ENCODE measurements around the gene DISP3.

DISP3 gene

GRCh38 chr1:11462224-11462923 is 16.6 kb upstream of the DISP3 start:
- no peak for DNase-seq

DNA sequence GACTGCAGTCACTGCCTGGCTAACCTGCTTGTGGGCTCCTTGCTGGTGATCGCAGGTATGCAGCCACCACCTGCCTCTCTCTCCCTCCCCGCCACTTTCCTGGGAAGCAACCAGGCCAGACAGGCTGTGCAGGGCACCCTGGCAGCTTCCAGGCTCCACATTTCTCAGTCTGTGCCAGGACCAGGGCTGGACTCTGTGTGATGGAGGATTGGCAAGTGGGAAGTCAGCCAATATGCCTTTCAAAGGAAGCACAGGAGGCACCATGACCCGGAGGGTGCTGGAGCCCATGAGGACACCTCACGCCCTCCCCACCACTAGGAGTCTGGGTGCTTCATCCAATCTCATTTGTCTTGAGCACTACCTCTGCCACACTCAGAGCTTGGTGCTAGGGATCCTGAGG is 15.8 kb upstream of the DISP3 start:
- no peak for DNase-seq

- DNase-seq: no peak
Observed at GRCh38 chr1:11465307-11465706, 13.6 kb upstream of the DISP3 start.

DNA sequence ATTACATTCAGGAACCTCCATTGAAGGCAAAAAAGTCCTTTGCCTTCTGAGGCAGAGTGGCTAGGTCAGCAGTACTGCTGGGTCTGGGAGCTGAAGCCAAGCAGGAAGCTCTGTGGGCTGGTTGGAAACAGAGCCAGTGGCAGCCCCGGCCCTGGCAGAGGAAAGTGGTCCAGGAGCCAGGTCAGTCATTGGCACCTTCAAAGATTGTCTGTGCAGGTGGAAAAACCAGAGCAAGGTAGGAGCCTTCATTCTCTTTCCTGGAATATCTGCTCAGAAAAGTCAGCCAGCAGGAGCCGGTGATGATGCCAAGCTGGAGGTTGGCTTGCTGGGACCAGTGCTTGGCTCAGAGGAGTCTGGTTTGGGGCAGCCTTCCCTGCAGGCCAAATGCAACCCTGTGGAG is 12.5 kb upstream of the DISP3 start:
- no peak for DNase-seq

- no peak for DNase-seq
Observed at GRCh38 chr1:11468878-11469277, 10.1 kb upstream of the DISP3 start.

DNA sequence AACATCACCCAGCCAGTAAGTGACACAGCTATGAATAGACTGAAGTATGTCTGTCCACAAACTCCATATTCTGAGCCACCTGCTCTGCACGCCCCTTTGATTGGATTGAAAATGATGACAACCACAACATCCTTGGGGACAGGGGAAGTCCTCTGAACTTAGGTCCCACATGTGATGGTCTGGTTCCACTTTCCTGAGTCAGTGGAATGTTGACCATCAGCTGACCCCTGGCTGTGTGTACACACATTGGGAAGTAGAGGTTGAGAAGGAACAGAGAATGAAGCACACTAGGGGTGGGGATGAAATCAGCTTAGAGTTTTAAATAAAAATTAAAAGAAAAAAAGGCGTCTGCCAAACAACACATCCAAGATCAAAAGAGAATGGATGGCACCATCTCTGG is 8.0 kb upstream of the DISP3 start:
- no peak for DNase-seq

DNA sequence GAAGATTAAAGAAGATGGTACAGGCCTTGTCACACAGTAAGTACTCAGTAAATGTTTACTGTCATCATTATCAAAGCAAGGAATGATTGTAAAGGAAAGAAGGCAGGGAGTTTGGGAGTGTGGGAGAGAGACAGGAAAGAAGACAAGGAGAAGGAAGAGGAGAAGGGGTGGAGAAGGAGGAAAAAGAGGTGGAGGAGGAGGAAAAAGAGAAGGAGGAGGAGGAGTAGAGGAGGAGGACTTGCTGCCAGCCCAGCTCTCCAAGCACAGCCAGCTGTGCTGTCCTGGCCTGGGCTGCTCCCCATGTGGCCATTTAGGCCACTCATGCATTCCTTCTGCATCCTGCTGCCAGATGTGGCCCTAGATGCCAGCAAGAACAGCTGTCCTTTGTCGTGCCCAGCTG is 7.5 kb upstream of the DISP3 start:
- no peak for DNase-seq

GRCh38 chr1:11472284-11472683 is 6.7 kb upstream of the DISP3 start:
- DNase-seq: no peak

- no peak for DNase-seq
Observed at GRCh38 chr1:11472741-11473140, 6.2 kb upstream of the DISP3 start.

GRCh38 chr1:11473491-11474034 is 5.4 kb upstream of the DISP3 start:
- DNase-seq: no peak

GRCh38 chr1:11474826-11475225 is 4.1 kb upstream of the DISP3 start:
- DNase-seq: no peak

DNA sequence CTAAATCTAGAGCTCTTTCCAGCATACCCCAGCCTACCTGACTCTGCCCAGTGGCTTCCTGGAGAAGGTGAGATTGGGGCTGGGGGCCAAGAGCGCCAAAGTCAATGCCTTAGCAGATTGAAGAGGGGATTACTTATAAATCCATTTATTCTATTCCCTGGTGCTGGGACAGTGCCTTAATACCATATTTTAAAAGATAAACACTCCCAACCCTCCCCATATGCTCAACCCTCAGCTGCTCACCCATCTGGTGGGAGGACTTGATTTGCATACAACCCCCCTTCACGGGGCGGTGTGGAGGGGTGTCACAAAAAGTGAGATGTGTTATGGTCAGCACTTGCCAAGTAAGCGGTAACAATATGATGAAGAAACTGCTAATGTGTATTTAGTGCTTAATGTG is 3.2 kb upstream of the DISP3 start:
- no peak for DNase-seq

DNA sequence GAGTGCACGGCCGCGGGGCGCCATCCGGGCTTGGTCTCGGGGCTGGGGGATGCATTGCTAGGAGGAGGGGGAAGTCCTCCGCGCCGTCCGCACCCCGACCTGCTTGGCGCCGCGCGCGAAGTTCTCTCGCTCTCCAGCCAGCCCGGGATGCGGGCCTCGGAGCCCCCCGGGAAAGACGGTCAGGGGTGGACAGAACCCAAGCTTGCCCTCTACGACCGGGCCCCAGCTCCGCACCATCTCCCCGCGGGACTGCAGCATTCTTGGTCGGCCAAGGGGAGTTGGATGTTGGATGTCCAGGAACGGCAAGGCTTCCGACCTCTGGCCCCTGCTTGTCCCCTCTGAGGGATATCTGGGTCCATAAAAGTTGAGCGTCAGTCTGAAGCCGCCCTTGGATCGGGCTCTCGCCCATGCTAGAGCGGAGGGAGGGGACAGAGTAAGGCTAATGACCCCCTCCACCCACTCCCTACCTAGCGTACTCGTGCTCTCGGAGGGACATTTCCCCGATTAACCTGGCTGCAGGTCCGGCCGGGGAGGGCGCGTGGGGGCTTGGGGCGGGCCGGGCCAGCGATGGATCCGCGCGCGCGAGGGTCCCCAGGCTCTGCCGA is 522 bp downstream of the DISP3 start:
- no peak for DNase-seq

DNA sequence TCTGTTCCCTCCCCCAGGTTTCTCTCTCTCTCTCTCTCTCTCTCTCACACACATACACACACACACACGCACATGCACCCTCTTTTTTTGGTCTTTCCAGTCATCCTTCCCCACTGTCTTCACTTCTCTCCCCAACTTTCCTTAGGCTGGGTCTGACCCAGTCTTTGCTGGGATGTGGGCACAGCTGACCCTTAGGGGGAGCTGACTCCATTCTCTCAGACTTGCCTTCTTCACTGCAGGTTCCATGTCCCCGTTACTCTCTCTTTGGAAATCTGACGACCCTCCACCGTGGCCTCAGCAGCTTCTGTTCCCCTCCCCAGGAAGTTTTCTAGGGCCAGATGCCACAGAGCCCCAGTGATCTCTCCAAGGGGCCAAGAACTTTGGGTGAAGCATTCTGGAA is 2.1 kb downstream of the DISP3 start:
- DNase-seq: no peak

GRCh38 chr1:11482198-11482597 is 3.2 kb downstream of the DISP3 start:
- DNase-seq: no peak

DNA sequence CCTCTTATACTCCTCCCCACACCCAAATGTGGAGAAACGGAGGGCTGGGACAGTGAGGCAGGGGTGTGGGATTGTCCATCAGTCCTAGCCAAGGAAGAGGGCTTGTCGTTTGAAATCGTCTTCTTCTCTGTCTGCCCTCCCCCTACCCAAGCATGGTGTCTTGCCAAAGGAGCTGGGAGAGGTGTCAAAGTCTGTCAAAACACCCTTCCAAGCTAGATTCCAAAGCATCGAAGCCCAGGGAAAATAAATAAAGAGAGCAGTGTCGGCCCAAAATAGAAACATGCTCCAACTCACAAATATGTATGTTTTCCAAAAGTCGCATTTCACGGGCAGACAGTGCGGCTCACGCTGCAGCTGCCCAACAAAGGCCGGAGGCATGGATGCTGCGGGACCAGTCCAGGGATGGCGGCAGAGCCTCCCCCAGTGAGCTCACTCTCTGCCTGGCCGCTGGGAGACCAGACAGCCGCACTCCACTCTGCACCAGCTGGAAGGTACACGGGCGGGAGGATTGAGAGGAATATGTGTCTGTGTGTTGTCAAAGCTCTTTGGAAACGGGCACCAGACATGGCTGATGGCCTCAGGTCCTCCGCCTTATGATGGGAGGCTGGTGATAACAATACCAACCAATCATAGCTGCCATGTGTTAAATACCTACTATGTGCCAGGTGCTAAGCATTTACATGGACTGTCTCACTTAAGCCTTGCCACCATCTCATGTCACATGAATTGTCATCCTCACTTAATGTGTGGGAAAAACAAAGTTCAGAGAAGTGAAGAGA is 3.9 kb downstream of the DISP3 start:
- DNase-seq: no peak

DNA sequence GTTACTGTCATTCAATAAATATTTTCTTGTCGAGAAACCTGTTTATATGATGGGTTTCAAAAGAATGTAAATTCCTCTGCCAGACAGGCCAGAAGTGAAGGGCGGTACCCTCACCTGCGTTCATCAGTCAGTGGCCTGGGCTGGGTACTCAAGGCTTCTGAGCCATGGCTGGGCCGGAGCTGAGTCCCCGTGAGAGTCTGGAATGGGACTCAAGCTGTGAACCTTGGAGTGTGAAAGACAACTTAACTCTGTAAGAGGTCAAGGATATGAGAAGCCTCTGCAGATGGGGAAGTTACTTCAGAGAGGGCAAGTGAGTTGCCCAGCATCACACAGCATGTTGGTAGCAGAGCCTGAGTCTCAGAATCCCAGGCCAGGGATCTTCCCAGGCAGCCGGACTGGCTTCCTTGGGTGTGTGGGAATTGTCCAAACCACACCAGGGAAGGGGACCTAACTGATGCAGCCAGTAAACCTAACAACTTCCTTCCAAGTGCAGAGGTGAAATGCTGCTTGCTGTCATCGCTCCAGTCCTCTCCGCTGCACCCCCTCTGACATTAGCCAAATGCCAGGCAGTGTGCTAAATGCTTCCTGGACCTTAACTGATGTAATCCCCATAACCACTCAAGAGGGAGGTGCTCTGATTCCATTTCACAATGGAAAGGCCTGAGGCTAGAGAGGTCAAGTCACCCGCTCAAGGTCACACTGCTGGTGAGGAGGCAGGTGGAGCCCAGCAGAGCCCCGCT is 4.8 kb downstream of the DISP3 start:
- no peak for DNase-seq

DNA sequence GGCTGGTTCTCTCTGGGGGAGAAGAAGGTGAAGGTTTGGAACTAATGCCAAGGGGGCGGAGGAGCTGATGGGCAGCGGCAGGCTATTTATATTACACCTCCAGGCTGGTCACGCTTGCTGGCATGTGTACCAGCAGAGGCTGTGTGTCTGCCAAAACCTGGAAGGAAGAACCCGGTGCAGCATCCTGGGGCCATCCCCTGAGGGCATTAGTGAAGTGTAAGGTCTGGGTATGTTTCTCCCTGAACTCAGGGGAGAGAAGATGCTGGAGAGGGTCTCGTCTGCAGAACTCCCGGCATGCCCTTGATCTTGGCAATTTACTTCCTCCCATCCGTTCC is 5.3 kb downstream of the DISP3 start:
- no peak for DNase-seq

DNA sequence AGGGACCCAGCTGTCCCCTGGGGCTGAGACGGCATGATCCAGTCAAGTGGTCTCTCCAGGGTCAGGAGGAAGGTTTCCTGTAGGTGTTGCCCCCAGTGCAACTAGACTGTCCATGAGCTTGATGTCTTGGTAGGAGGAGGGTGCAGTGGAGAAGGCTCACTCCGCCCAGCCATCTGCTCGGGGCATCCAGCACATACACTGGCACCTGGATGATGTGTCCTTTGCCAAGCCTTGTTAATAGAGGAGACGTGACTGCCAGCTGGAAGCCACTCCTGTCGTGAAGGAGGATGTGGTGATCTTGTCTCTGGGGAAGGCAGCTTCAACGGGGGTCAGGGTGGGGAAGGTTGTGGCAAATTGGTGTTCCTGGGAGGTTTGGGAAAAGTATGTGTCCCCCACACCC is 6.2 kb downstream of the DISP3 start:
- no peak for DNase-seq

GRCh38 chr1:11486231-11487009 is 7.5 kb downstream of the DISP3 start:
- no peak for DNase-seq

DNA sequence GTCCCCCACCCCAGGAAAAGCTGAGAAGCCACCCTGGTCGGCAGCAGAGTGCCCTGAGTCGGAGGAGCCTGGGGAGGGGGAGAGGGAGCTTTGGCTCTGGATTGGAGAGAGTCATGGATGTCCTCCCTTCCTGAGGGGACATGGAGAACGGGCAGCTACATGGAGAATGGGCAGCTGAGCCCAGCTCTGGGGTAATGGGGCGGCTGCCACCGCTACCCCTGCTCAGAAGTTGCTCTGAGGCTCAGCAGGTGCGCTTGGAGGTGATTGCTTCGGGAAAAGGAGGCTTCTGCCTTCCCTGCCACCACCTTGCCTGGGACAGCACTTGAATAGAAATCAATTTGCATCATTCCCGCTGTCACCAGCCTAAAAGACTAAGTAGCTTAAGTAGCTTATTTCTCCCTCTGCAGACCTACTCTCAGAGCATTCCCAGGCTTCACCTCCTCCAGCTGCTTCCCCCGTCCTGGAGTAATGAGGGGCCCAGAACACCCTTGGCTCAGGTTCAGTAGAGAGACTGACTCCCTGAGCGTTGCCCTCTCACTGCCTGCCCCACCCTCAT is 8.3 kb downstream of the DISP3 start:
- DNase-seq: no peak

DNA sequence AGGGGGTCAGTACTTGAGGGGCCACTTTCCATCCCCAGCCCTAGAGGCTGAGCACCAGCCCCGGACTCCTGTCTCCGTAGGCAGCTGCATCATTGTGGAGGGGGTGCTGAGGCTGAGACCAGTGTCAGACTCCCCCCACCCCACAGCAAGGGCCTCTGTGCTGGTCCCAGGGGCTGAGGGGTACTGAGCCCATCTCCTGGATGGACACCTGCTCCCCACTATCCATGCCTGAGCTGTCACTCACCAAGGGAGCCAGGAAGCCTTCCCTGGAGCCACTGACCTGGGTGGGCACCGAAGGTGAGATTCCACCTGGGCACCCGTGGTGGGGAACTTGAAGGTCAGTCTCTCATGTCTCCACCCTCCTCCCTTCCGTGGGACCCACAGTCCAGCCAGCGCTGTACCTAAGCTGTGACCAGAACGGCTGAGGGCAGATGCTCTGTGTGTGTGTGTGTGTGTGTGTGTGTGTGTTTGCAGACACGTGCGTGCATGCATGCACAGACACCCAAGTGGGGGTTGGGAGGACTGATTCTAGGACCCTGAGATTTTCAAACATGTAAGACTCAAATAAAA is 9.3 kb downstream of the DISP3 start:
- no peak for DNase-seq

Measured in activated CD4-positive, CD25-positive, alpha-beta regulatory T cell treated with anti-CD3 and anti-CD28 coated beads, Interleukin-2, amount 50 U/mL, for 72 hours (primary cell).